GM12874 (cell line): ENCODE data around the gene OVOL1.

Experiments used
- CTCF ChIP-seq: IDR thresholded peaks from 2 replicates; pipeline ENCODE4 v1.5.1; 2011; ENCODE audit warnings: low read depth, mild to moderate bottlenecking, control low read depth, low read length, moderate library complexity; ENCODE audit not compliant: insufficient read depth

The OVOL1 gene

DNA sequence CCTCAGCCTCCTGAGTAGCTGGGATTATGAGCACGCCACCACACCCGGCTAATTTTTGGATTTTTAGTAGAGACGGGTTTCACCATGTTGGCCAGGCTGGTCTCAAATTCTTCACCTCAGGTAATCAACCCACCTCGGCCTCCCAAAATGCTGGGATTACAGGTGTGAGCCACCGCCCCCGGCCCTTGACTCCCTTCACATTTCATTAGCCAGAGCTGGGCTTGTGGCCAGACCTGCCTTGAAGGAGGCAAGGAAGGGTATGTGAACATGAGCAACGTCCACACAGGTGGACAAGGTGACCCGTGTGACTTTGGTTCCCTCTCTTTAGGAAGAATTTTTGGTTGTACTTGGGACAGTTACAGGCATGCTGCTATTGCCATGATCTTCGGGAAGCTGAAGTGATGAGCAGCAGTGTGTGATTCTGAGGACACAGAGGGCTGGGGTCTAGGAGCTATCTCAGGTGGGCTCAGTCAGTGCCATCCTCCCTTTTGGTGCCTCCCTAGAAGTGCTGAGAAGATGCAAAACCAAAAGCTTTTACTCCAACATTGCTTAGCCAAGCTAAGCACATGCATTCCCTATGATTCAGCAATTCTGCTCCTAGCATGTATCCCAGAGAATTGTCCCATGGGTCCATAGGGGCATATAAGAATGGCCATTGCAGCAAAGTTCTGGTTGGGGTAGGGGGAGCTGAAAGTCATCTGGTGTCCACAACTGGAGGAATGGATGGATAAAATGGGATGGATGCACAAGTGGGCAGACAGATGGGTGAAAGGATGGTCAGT is 12.1 kb upstream of the OVOL1 start:
- TF ChIP-seq CTCF, result no peak

GRCh38 chr11:65776196-65776595 is 10.7 kb upstream of the OVOL1 start:
- TF ChIP-seq CTCF, result no peak

- TF ChIP-seq CTCF, result no peak
These were observed 10.1 kb upstream of the OVOL1 start for GRCh38 chr11:65776710-65777141.

DNA sequence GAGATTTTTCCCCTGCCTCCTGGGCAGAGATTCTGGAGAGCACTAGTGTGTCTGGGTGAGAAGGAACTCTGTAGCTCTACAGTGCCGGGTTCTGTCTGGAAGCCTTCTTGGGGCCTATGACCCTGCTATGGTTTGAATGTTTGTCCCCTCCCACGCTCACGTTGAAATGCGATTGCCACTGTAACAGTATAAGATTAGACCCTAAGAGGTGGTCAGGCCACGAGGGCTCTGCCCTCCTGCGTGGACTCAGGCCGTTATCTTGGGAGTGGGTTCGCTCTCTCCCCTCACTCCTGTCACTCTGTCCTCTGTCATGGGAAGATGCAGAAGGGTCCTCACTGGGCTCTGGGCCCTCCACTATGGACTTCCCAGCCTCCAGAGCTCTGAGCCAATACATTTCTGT is 9.6 kb upstream of the OVOL1 start:
- no peak for TF ChIP-seq CTCF

DNA sequence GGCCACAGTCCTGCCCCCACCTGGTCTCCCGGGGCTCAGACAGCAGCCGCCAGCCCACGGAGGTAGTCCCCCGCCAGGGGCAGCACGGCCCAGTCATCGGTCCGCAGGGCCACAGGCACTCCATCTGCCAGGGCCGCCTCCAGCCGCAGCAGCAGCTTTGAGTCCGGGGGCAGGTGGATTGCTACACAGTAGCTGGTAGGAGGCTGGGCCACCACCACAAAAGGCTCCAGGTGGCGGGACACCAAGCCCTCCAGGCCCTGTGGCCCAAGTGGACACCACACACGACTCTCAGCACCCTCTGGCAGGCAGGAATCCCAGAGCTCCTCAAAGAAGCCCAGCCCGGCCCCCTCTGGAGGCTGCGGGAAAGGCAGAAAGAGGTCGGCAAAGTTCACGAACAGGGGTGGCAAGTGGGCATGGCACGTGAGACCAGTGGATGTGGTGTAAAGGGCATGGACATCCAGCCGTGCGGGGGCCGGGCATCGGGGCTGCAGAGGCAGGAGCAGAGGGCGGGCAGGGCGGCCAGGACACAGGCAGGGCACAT is 9.0 kb upstream of the OVOL1 start:
- no peak for TF ChIP-seq CTCF

GRCh38 chr11:65778431-65778900 is 8.4 kb upstream of the OVOL1 start:
- TF ChIP-seq CTCF, result no peak

DNA sequence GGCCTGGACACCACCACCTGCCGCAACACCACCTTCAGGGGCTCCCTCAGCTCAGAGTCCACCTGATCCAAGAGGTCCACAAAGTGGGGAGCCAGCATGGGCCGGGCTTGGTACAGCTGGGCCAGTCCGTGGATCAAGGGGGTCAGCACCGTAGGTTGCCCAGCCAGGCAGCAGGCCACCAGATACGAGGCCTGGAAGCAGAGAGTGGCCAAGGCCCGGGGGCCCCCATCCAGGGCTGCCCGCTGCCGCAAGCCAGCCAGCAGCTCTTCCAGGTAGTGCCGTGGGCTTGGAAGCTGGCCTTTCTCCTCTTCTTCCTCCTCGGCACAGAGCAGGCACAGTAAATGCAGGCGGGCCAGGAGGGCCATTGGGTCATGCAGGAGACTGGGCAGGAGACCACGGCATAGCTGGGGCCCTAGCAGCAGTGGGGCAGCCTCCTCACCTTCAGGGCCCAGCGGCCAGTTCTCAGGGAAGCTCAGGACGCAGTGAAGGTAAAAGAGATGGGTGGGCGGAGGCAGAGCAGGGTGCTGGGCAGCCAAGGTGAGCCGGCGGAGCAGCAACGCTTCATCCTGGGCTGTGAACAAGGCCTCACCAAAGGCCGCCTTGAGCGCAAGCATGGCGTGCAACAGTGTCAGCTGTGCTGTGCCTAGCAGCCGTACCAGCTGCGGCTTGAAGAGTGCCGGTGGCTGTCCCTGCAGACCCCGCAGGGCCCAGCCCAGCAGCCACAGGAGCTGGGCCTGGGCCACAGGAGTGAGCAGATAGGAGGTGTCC is 7.8 kb upstream of the OVOL1 start:
- TF ChIP-seq CTCF, result no peak
